Measurements from ENCODE around the gene PLOD1.

- TF ChIP-seq POLR2AphosphoS5 (IDR thresholded peaks at IDR 0.05; ENCODE audit: low read depth, low read length) (no peak), TAF1 (IDR thresholded peaks at IDR 0.05; ENCODE audit: borderline replicate concordance, insufficient read depth, low read length) (no peak), SIN3A (IDR thresholded peaks at IDR 0.05; ENCODE audit: borderline replicate concordance, insufficient read depth, low read length) (no peak), FOXP2 (optimal IDR thresholded peaks at IDR 0.05; ENCODE audit: borderline replicate concordance, extremely low read depth, extremely low read length, insufficient read depth) (no peak)
- TF ChIP-seq, protein P1, sequence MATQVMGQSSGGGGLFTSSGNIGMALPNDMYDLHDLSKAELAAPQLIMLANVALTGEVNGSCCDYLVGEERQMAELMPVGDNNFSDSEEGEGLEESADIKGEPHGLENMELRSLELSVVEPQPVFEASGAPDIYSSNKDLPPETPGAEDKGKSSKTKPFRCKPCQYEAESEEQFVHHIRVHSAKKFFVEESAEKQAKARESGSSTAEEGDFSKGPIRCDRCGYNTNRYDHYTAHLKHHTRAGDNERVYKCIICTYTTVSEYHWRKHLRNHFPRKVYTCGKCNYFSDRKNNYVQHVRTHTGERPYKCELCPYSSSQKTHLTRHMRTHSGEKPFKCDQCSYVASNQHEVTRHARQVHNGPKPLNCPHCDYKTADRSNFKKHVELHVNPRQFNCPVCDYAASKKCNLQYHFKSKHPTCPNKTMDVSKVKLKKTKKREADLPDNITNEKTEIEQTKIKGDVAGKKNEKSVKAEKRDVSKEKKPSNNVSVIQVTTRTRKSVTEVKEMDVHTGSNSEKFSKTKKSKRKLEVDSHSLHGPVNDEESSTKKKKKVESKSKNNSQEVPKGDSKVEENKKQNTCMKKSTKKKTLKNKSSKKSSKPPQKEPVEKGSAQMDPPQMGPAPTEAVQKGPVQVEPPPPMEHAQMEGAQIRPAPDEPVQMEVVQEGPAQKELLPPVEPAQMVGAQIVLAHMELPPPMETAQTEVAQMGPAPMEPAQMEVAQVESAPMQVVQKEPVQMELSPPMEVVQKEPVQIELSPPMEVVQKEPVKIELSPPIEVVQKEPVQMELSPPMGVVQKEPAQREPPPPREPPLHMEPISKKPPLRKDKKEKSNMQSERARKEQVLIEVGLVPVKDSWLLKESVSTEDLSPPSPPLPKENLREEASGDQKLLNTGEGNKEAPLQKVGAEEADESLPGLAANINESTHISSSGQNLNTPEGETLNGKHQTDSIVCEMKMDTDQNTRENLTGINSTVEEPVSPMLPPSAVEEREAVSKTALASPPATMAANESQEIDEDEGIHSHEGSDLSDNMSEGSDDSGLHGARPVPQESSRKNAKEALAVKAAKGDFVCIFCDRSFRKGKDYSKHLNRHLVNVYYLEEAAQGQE (IDR thresholded peaks at IDR 0.05; ENCODE audit: insufficient read depth in 1 of 2, low read depth in 2 of 2, low read length in 2 of 2), result no peak
These were observed 55.2 kb downstream of the PLOD1 start for GRCh38 chr1:11989669-11990068.

Measured in PFSK-1 (cell line).